T-helper 1 cell (primary cell): ENCODE measurements around the gene MAPK7.

ENCODE experiments used
- DNase-seq, 5 donors: peaks; one replicate each; pipeline ENCODE4 v3.0.0-alpha.2; 2012 to 2020

Gene MAPK7

GRCh38 chr17:19402171-19402570, 23.9 kb downstream of the MAPK7 start:
- no peak for DNase-seq

DNA sequence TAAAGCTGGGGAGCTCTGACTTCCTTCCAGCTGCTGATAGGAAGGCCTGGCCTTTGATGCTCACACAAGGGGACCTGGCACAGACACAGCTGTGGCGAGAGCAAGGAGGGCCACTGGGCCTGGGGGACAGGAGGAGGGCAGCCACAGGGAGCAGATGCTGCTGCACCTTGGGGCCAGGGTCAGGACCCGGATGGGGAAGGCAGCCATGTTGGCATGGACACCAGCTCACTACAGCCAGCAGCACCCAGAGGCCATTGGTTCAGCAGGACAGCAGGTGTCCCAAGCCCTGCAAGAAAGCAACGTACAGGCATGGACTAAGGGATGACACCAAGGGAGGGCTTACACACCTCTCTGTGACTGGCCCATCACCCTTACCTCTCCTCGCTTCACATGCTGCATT, 24.7 kb downstream of the MAPK7 start:
- no peak for DNase-seq

GRCh38 chr17:19404264-19404663, 26.0 kb downstream of the MAPK7 start:
- no peak for DNase-seq

DNA sequence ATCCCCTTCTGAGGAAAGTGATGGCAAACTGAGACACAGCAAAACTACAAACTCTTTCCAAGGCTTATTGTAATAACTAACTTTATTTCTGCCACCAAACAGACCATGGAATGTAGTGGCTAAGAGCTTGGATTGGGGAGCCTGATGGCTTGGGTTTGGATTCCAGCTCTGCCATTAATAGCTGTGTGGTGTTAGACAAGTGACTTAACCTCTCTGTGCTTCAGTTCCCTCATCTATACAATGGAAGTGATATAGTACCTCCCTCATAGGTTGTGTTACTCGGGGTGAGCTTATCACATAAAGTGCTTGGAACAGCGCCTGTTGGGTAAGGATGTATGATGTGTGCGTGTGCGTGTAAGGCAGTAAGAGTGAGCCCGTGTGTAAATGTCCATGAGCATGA, 26.8 kb downstream of the MAPK7 start:
- DNase-seq = no peak

GRCh38 chr17:19407601-19408345, 29.5 kb downstream of the MAPK7 start:
- DNase-seq = no peak

DNA sequence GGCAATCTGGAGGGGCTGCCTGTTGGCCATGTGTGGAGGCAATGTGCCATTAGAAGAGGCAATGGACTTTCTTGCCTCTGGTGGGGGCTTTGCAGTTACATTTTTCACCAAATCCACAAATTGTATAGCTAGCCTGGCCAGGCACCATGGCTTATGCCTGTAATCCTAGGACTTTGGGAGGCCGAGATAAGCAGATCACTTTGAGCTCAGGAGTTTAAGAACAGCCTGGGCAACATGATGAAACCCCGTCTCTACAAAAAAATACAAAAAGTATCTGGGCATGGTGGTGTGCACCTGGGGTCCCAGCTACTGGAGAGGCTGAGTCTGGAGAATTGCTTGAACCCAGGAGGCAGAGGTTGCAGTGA, 30.0 kb downstream of the MAPK7 start:
- DNase-seq = no peak

- DNase-seq = no peak
These were observed 30.8 kb downstream of the MAPK7 start for GRCh38 chr17:19409066-19409465.

- DNase-seq = no peak
These were observed 31.2 kb downstream of the MAPK7 start for GRCh38 chr17:19409509-19409908.

- DNase-seq = no peak
These were observed 31.8 kb downstream of the MAPK7 start for GRCh38 chr17:19410091-19410490.

DNA sequence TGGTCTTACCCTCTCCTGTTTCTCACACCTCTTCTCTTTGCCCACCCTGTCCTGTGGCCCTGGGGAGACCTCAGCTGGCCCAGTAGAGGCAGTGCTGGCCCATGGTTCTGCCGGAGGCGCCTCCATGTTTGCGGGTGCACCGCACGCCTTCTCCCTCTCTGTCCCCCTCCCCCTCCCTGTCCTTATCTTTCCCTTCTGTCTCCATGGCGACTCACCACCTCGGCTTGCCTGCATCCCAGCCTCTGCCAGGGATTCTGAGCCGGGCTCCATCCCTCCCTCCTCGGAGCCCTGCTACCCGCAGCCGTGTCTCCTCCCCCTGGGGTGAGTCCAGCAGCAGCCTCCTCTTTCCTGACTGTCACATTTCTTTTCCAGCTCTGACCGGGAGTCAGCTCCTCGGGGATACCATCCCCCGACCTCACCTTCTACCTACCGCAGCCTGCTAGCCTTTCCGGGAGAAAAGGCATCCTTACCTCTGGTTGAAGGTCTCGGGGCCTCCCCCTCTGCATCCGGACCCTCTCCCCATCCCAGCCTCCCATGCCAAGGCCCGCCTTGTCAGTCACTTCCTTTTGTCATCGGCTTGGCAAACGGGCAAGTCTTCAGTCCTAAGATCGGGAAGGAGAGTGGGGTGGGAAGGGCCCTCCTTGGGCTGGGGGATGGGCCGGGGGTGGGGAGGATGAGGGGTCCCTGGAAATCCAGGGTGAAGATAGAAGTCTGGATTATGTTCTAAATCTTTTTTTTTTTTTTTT, 32.8 kb downstream of the MAPK7 start, which contains the start of gene RNF112:
Gene RNF112, plus strand, starts transcription at position 358 of the 746 bp plus-strand sequence. Its CDS starts 177 bp downstream, at position 535.
- no peak for DNase-seq

GRCh38 chr17:19411631-19412030, 33.3 kb downstream of the MAPK7 start:
- no peak for DNase-seq

- DNase-seq = no peak
These were observed 34.2 kb downstream of the MAPK7 start for GRCh38 chr17:19412510-19412909.

DNA sequence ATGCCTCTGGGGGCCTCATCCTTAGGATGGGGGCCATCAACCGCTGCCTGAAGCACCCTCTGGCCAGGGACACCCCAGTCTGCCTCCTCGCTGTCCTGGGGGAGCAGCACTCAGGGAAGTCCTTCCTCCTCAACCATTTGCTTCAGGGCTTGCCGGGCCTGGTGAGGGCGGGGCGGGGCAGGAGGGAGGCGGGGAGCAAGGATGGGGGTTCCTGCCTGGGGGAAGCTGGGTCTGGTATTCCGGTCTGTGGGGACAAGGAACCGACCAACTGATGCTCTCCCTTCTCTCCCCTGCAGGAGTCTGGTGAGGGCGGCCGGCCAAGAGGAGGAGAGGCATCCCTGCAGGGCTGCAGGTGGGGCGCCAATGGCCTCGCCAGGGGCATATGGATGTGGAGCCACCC, 34.7 kb downstream of the MAPK7 start:
- no peak for DNase-seq

- no peak for DNase-seq
These were observed 35.5 kb downstream of the MAPK7 start for GRCh38 chr17:19413761-19414160.

- DNase-seq = no peak
These were observed 36.3 kb downstream of the MAPK7 start for GRCh38 chr17:19414396-19415280.

DNA sequence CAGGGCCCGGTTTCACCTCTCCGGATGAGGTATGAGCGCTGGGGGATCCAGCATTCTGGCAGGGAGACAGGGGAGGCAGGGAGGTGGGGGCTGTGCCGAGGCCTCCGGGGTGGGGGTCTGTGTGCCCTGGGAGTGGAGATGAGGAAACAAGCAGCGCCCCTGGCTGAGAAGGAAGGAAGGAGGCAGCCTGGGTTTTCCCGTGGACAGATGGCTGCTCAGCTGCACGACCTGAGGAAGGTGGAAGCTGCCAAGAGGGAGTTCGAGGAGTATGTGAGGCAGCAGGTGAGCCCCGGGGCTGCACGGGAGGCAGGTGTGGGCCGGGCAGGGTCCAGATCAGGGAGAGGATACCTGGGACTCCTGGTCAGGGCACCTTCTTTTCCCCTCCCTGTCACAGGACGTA, 37.0 kb downstream of the MAPK7 start:
- no peak for DNase-seq

DNA sequence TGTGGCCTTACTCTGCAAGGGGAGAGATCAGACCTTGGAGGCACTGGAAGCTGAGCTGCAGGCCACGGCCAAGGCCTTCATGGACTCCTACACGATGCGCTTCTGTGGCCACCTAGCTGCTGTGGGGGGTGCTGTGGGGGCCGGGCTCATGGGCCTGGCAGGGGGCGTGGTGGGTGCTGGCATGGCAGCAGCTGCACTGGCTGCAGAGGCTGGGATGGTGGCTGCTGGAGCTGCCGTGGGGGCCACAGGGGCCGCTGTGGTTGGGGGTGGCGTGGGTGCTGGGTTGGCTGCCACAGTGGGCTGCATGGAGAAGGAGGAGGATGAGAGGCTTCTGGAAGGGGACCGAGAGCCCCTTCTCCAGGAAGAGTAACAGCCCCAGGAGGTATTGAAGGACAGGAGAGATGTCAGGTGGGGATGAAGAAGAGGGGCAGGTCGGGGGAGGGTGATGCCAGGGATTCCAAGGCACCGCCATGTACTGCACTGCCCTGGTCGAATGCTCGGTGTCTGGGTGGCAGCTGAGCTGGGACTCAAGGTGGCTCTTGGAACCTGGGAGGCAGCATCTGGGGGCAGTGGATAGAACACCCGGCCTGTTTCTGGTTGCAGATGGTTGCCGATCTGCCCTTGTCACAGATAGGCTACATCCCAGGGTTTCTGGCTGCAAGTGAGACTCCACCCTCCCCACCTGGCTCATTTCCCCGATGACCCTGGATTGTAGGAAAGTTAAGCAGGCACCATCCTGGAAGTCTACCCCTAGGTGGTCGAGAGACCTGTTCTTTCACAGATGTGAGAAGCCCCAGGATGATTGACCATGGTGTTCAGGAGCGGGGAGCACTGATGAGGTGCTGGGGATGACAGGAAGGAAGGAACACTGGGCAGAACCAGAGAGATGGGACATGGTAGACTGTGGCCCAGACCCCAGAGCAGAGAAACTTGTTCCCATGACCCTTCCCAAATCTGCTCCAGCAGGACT, 37.8 kb downstream of the MAPK7 start:
- DNase-seq = no peak

DNA sequence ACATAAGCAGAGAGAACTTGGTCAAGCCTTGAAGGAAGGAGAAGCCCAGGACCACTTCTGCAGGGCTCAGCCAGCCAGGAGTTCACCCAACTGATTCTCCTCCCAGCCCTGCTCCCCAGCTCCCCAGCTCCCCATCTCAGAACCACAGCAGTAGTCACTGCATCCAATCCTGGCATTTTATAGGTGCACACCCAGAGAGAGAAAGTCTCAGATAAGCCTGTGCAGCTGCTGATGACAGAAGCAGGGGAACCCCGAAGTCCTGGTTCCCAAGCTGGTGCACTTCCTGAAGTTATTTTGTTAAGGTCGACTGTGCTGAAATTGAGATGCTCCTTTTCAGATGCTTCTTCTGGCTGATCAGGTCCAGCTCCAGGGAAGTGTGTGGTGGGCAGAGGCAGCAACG, 39.3 kb downstream of the MAPK7 start:
- no peak for DNase-seq

DNA sequence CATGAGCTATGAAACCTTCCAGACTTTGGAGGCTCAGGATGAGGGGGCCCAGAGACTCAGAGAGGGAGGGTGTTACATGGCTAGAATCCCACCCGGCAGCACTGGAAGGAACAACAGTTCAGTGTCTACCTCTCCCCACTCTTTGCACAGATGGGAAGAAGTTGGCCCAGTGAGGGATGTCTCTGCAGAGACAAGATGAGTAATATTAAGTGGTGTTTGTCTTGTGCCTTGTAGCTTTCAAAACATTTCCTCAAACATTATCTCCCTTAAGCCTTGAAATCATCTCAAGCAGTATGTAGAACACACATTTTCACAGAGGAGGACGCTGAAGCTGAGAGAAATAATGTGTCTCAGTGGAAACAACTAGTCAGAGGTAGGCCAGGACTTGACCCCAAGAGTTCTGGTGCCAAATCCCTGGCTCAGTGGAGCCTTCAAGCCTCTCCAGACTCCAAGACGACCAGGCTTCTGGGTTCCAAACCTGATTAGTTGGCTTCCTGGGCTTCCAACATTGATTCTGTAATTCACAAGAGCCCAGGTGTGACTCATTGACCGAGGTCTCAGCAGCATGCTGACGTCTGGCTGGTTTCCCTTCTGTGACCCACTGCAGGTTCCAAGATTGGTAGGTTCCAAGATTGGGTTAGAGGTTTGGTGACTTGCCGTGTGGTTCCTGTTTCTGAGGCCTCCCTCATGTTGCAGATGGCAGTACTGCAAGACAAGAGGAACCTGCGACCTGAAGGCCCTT, 40.1 kb downstream of the MAPK7 start:
- peak in 1 of 5 donors; percentile 14 for DNase-seq

- DNase-seq = no peak
These were observed 42.9 kb downstream of the MAPK7 start for GRCh38 chr17:19421219-19421618.

GRCh38 chr17:19421926-19422325, 43.6 kb downstream of the MAPK7 start:
- DNase-seq = no peak
